CD14-positive monocyte (primary cell): ENCODE measurements around the gene MACROD2. TPM values are rescaled to one million over a fixed set of nuclear protein-coding genes. Genes with fewer than 3 reads are reported as not detected.
A peak's percentile ranks its signal among the peaks of the same experiment; 100 is the strongest.

Source experiments
- DNase-seq, 3 donors: peaks; one replicate each; pipeline ENCODE4 v3.0.0-alpha.2; 2011 to 2022
- H2AFZ ChIP-seq: 2 replicates; pipeline ENCODE4 v1.6.0; 2012; ENCODE audit warnings: mild to moderate bottlenecking, low read depth, low read length, inconsistent platforms; ENCODE audit not compliant: insufficient read depth, poor library complexity, severe bottlenecking
- H3K27ac ChIP-seq, 2 donors: 1 replicate in 1 of 2; 2 replicates in 1 of 2; pipeline ENCODE4 v1.5.1; 2012 to 2013; ENCODE audit warnings: low read length in 2 of 2, control low read depth in 1 of 2, inconsistent platforms in 1 of 2, low read depth in 1 of 2, mild to moderate bottlenecking in 1 of 2
- H3K27me3 ChIP-seq, 2 donors: one replicate each; pipeline versions ENCODE4 v1.6.0 to v1.6.1; 2011 to 2013; ENCODE audit warnings: low read length in 2 of 2; ENCODE audit not compliant: control insufficient read depth in 2 of 2, insufficient read depth in 2 of 2
- H3K36me3 ChIP-seq, 2 donors: replicated peaks in 1 of 2; 1 replicate in 1 of 2; 2 replicates in 1 of 2; pipeline versions ENCODE4 v1.5.1 to v1.6.1; 2012 to 2013; ENCODE audit warnings: low read length in 2 of 2, control low read depth in 1 of 2, inconsistent platforms in 1 of 2, mild to moderate bottlenecking in 1 of 2; ENCODE audit not compliant: insufficient read depth in 2 of 2, control insufficient read depth in 1 of 2
- H3K4me1 ChIP-seq, 2 donors: 1 replicate in 1 of 2; 2 replicates in 1 of 2; pipeline versions ENCODE4 v1.5.1 to v1.6.1; 2012 to 2013; ENCODE audit warnings: low read length in 2 of 2, control low read depth in 1 of 2, inconsistent platforms in 1 of 2, mild to moderate bottlenecking in 1 of 2, moderate library complexity in 1 of 2; ENCODE audit not compliant: insufficient read depth in 2 of 2, control insufficient read depth in 1 of 2
- H3K4me2 ChIP-seq: replicated peaks from 2 replicates; pipeline ENCODE3; 2012; ENCODE audit warnings: low read length, moderate library complexity, mild to moderate bottlenecking; ENCODE audit not compliant: poor library complexity, severe bottlenecking; ENCODE audit errors: extremely low read depth
- H3K4me3 ChIP-seq, 3 experiments: fragments of 200-600 bp in 1 of 3; sonication (generic) in 1 of 3; replicated peaks in 1 of 3; 1 replicate in 2 of 3; 2 replicates in 1 of 3; pipeline ENCODE4 v1.5.1; 2011 to 2013; ENCODE audit warnings: low read length in 3 of 3, mild to moderate bottlenecking in 3 of 3, control low read depth in 2 of 3, low read depth in 2 of 3, inconsistent platforms in 1 of 3, moderate library complexity in 1 of 3
- H3K79me2 ChIP-seq: 2 replicates; pipeline ENCODE4 v1.6.0; 2012; ENCODE audit warnings: mild to moderate bottlenecking, control low read depth, inconsistent platforms, low read length, moderate library complexity; ENCODE audit not compliant: insufficient read depth
- H3K9ac ChIP-seq: 2 replicates; pipeline ENCODE4 v1.6.0; 2017; ENCODE audit warnings: low read length, mild to moderate bottlenecking; ENCODE audit not compliant: insufficient read depth, poor library complexity, severe bottlenecking
- H3K9me3 ChIP-seq, 2 donors: replicated peaks in 1 of 2; 1 replicate in 1 of 2; 2 replicates in 1 of 2; pipeline versions ENCODE4 v1.5.1 to v1.6.1; 2012 to 2013; ENCODE audit warnings: low read length in 2 of 2, control low read depth in 1 of 2; ENCODE audit not compliant: control insufficient read depth in 1 of 2, insufficient read depth in 1 of 2
- H4K20me1 ChIP-seq: 2 replicates; pipeline ENCODE4 v1.6.0; 2012; ENCODE audit warnings: mild to moderate bottlenecking, low read length, control low read depth, moderate library complexity; ENCODE audit not compliant: insufficient read depth
- H3K27ac Mint-ChIP-seq, 7 donors: one replicate each; pipeline ENCODE4 v1.8.0; 2020; ENCODE audit warnings: mild to moderate bottlenecking in 7 of 7, mixed read lengths in 7 of 7, moderate library complexity in 6 of 7, inconsistent platforms in 2 of 7
- H3K27me3 Mint-ChIP-seq, 3 donors: one replicate each; pipeline ENCODE4 v1.8.0; 2021 to 2022; ENCODE audit warnings: low read depth in 3 of 3, mild to moderate bottlenecking in 3 of 3, mixed read lengths in 3 of 3, moderate library complexity in 3 of 3, inconsistent platforms in 1 of 3
- H3K36me3 Mint-ChIP-seq, 2 donors: one replicate each; pipeline ENCODE4 v1.8.0; 2020; ENCODE audit warnings: mixed read lengths in 2 of 2, inconsistent platforms in 1 of 2, mild to moderate bottlenecking in 1 of 2
- H3K4me1 Mint-ChIP-seq: one replicate; pipeline ENCODE4 v1.8.0; 2020; ENCODE audit warnings: mild to moderate bottlenecking, mixed read lengths
- H3K4me3 Mint-ChIP-seq, 2 donors: one replicate each; pipeline ENCODE4 v1.8.0; 2020; ENCODE audit warnings: mild to moderate bottlenecking in 2 of 2, mixed read lengths in 2 of 2, moderate library complexity in 1 of 2
- H3K9me3 Mint-ChIP-seq, 7 donors: one replicate each; pipeline ENCODE4 v1.8.0; 2020 to 2022; ENCODE audit warnings: mixed read lengths in 7 of 7, mild to moderate bottlenecking in 6 of 7, moderate library complexity in 6 of 7, inconsistent platforms in 2 of 7
- WGBS: methylation state at CpG from one replicate; pipeline ENCODE4 v1.1.5; 2013; ENCODE audit warnings: missing lambda C conversion rate; ENCODE audit not compliant: insufficient coverage; 5-methylcytosine and 5-hydroxymethylcytosine counted together
- intact Hi-C, 2 donors: fragments of 100-400 bp; cut with micrococcal nuclease; formaldehyde crosslinking; loops; one replicate each; pipeline versions ENCODE4 v1.15.0 to v1.15.1; 2023
- polyA plus RNA-seq, 3 donors: library from polyadenylated mRNA; depleted of rRNA in 1 of 3; unstranded in 2 of 3; stranded (reverse) in 1 of 3; fragments of 300-500 nt in 2 of 3; fragments of >200 nt in 1 of 3; fragmentation: Illumina TruSeq in 2 of 3; gene quantifications; 1 replicate in 2 of 3; 2 replicates in 1 of 3; pipeline ENCODE4 v1.2.3, GENCODE V29; 2012 to 2021
- TF ChIP-seq, protein P1 (sequence below): fragments of 200-600 bp; IDR thresholded peaks from one replicate; pipeline ENCODE4 v1.8.0; 2022; ENCODE audit warnings: antibody characterized with exemption, mild to moderate bottlenecking

MACROD2 gene
- polyA plus RNA-seq, 3 donors = 0.23 TPM; not detected in 2

GRCh38 chr20:16005915-16006493, 2010.7 kb downstream of the MACROD2 start:
- H3K36me3 ChIP-seq = no peaks in the 10 kb centered on the region
- 100% methylated on average over 1 of the region's 2 CpGs for WGBS
- no peaks in the 10 kb centered on the region for H3K4me1 ChIP-seq
- H4K20me1 ChIP-seq = no peaks in the 10 kb centered on the region
- peak overlapping the region in 1 of 7 donors; percentile 10 for H3K27ac Mint-ChIP-seq
- H3K4me2 ChIP-seq = no peak overlapping the region
- no peak overlapping the region for H2AFZ ChIP-seq
- H3K9ac ChIP-seq = no peak overlapping the region
- no peak overlapping the region for H3K27ac ChIP-seq
- no peaks in the 10 kb centered on the region for H3K9me3 ChIP-seq
- peaks cover 5% of the 10 kb centered on the region for H3K4me1 Mint-ChIP-seq
- H3K27me3 ChIP-seq = no peaks in the 10 kb centered on the region
- H3K4me3 Mint-ChIP-seq = no peak overlapping the region
- no peaks in the 10 kb centered on the region for H3K27me3 Mint-ChIP-seq
- intact Hi-C loops = no loop called here
- no peak for DNase-seq
- no peaks in the 10 kb centered on the region for H3K36me3 Mint-ChIP-seq
- no peaks in the 10 kb centered on the region for H3K79me2 ChIP-seq
- TF ChIP-seq, protein P1, sequence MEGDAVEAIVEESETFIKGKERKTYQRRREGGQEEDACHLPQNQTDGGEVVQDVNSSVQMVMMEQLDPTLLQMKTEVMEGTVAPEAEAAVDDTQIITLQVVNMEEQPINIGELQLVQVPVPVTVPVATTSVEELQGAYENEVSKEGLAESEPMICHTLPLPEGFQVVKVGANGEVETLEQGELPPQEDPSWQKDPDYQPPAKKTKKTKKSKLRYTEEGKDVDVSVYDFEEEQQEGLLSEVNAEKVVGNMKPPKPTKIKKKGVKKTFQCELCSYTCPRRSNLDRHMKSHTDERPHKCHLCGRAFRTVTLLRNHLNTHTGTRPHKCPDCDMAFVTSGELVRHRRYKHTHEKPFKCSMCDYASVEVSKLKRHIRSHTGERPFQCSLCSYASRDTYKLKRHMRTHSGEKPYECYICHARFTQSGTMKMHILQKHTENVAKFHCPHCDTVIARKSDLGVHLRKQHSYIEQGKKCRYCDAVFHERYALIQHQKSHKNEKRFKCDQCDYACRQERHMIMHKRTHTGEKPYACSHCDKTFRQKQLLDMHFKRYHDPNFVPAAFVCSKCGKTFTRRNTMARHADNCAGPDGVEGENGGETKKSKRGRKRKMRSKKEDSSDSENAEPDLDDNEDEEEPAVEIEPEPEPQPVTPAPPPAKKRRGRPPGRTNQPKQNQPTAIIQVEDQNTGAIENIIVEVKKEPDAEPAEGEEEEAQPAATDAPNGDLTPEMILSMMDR = no peak
- peaks cover 0 to 3% (median 2%) of the 10 kb centered on the region in 7 donors for H3K9me3 Mint-ChIP-seq
- H3K4me3 ChIP-seq = no peak overlapping the region

DNA sequence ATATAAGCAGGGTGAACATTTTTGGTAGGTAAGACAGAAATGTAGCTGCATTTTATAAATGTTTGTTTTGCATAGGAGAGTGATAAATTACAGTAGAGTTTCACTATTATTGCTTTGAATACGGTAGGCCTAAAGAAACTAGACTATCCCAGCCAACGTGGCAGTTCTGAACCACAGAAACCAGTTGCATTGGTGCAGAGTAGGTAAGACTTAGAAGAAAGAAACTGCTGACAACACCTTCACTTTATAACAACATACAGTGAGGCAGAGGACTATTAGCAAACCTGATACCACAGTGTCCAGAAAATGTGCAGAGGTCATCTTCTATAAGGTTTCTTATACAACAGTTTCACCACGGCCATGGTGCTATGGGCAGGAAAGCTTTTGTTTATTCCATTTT, 2011.8 kb downstream of the MACROD2 start:
- Mint-ChIP-seq H3K4me3 (no peak overlapping the region), H3K36me3 (no peaks in the 10 kb centered on the region), H3K9me3 (peaks cover 0 to 5% (median 2%) of the 10 kb centered on the region in 7 donors), H3K27me3 (no peaks in the 10 kb centered on the region), H3K4me1 (peaks cover 5% of the 10 kb centered on the region), H3K27ac (no peak overlapping the region)
- no peak overlapping the region for H3K4me2 ChIP-seq
- no peaks in the 10 kb centered on the region for H3K79me2 ChIP-seq
- TF ChIP-seq, protein P1 = no peak
- H3K27ac ChIP-seq = no peak overlapping the region
- H3K9me3 ChIP-seq = no peaks in the 10 kb centered on the region
- H3K4me1 ChIP-seq = no peaks in the 10 kb centered on the region
- intact Hi-C loops = no loop called here
- no peaks in the 10 kb centered on the region for H4K20me1 ChIP-seq
- no peak overlapping the region for H2AFZ ChIP-seq
- no peaks in the 10 kb centered on the region for H3K36me3 ChIP-seq
- H3K4me3 ChIP-seq = no peak overlapping the region
- WGBS = no CpG with 5 or more reads among the region's 3 CpGs
- DNase-seq = no peak
- H3K27me3 ChIP-seq = no peaks in the 10 kb centered on the region
- no peak overlapping the region for H3K9ac ChIP-seq
